ENCODE measurements around the gene FAT1.
A peak's percentile ranks its signal among the peaks of the same experiment; 100 is the strongest.

FAT1 gene

GRCh38 chr4:186621959-186622553 lies 101.6 kb downstream of the FAT1 start:
- Histone ChIP-seq H3K4me3 (ENCODE audit: severe bottlenecking) (no peak overlapping the region), H3K9me3 (ENCODE audit: severe bottlenecking) (no peaks in the 10 kb centered on the region), H3K36me3 (ENCODE audit: low read depth) (peaks cover 83% of the 10 kb centered on the region), H3K27me3 (ENCODE audit: insufficient read depth, poor library complexity, severe bottlenecking) (no peaks in the 10 kb centered on the region), H3K4me1 (ENCODE audit: insufficient read depth, poor library complexity, severe bottlenecking) (peaks cover 28% of the 10 kb centered on the region), H3K27ac (ENCODE audit: poor library complexity, severe bottlenecking) (peak overlapping the region; percentile 94)
- DNase-seq (ENCODE audit: low spot score) (no peak), ATAC-seq (ENCODE audit: low read depth) (peak; percentile 77)
- peak; percentile 40 for TF ChIP-seq CTCF (IDR thresholded peaks at IDR 0.05; ENCODE audit: poor library complexity, severe bottlenecking)

GRCh38 chr4:186619088-186619487 lies 104.6 kb downstream of the FAT1 start:
- no peak for TF ChIP-seq CTCF (IDR thresholded peaks at IDR 0.05; ENCODE audit: poor library complexity, severe bottlenecking)
- no peak overlapping the region for H3K27ac ChIP-seq (ENCODE audit: poor library complexity, severe bottlenecking)

GRCh38 chr4:186617921-186618320 lies 105.7 kb downstream of the FAT1 start:
- H3K4me3 ChIP-seq (ENCODE audit: severe bottlenecking) = no peak overlapping the region
- H3K9me3 ChIP-seq (ENCODE audit: severe bottlenecking) = no peaks in the 10 kb centered on the region
- H3K27me3 ChIP-seq (ENCODE audit: insufficient read depth, poor library complexity, severe bottlenecking) = no peaks in the 10 kb centered on the region
- DNase-seq (ENCODE audit: low spot score) (no peak), ATAC-seq (ENCODE audit: low read depth) (no peak)
- no peak overlapping the region for H3K27ac ChIP-seq (ENCODE audit: poor library complexity, severe bottlenecking)
- TF ChIP-seq CTCF (IDR thresholded peaks at IDR 0.05; ENCODE audit: poor library complexity, severe bottlenecking) = no peak
- H3K4me1 ChIP-seq (ENCODE audit: insufficient read depth, poor library complexity, severe bottlenecking) = peaks cover 9% of the 10 kb centered on the region
- H3K36me3 ChIP-seq (ENCODE audit: low read depth) = peaks cover 96% of the 10 kb centered on the region

More at GRCh38 chr4:186619088-186619487, 104.6 kb downstream of the FAT1 start:
- H3K4me1 ChIP-seq (ENCODE audit: insufficient read depth, poor library complexity, severe bottlenecking) = peaks cover 19% of the 10 kb centered on the region
- DNase-seq (ENCODE audit: low spot score) (no peak), ATAC-seq (ENCODE audit: low read depth) (no peak)
- H3K36me3 ChIP-seq (ENCODE audit: low read depth) = peaks cover 96% of the 10 kb centered on the region
- no peak overlapping the region for H3K4me3 ChIP-seq (ENCODE audit: severe bottlenecking)
- H3K27me3 ChIP-seq (ENCODE audit: insufficient read depth, poor library complexity, severe bottlenecking) = no peaks in the 10 kb centered on the region
- H3K9me3 ChIP-seq (ENCODE audit: severe bottlenecking) = no peaks in the 10 kb centered on the region

- Histone ChIP-seq H3K27ac (ENCODE audit: poor library complexity, severe bottlenecking) (no peak overlapping the region), H3K4me3 (ENCODE audit: severe bottlenecking) (no peak overlapping the region), H3K4me1 (ENCODE audit: insufficient read depth, poor library complexity, severe bottlenecking) (peaks cover 13% of the 10 kb centered on the region), H3K9me3 (ENCODE audit: severe bottlenecking) (no peaks in the 10 kb centered on the region), H3K27me3 (ENCODE audit: insufficient read depth, poor library complexity, severe bottlenecking) (no peaks in the 10 kb centered on the region), H3K36me3 (ENCODE audit: low read depth) (peaks cover 90% of the 10 kb centered on the region)
- no peak for DNase-seq (ENCODE audit: low spot score)
- ATAC-seq (ENCODE audit: low read depth) = no peak
- no peak for TF ChIP-seq CTCF (IDR thresholded peaks at IDR 0.05; ENCODE audit: poor library complexity, severe bottlenecking)
These were observed 116.2 kb downstream of the FAT1 start for GRCh38 chr4:186607490-186607889.

GRCh38 chr4:186606591-186606992 lies 117.1 kb downstream of the FAT1 start:
- no peak for DNase-seq (ENCODE audit: low spot score)
- H3K27me3 ChIP-seq (ENCODE audit: insufficient read depth, poor library complexity, severe bottlenecking) = no peaks in the 10 kb centered on the region
- H3K9me3 ChIP-seq (ENCODE audit: severe bottlenecking) = no peaks in the 10 kb centered on the region
- peaks cover 90% of the 10 kb centered on the region for H3K36me3 ChIP-seq (ENCODE audit: low read depth)
- ATAC-seq (ENCODE audit: low read depth) = peak; percentile 98
- H3K4me1 ChIP-seq (ENCODE audit: insufficient read depth, poor library complexity, severe bottlenecking) = peaks cover 13% of the 10 kb centered on the region
- no peak for TF ChIP-seq CTCF (IDR thresholded peaks at IDR 0.05; ENCODE audit: poor library complexity, severe bottlenecking)
- H3K27ac ChIP-seq (ENCODE audit: poor library complexity, severe bottlenecking) = peak overlapping the region; percentile 44
- H3K4me3 ChIP-seq (ENCODE audit: severe bottlenecking) = no peak overlapping the region
